ENCODE measurements around the gene MLLT3.

Gene MLLT3

GRCh38 chr9:20553558-20554149 lies 68.6 kb downstream of the MLLT3 start:
- DNase-seq, result no peak

DNA sequence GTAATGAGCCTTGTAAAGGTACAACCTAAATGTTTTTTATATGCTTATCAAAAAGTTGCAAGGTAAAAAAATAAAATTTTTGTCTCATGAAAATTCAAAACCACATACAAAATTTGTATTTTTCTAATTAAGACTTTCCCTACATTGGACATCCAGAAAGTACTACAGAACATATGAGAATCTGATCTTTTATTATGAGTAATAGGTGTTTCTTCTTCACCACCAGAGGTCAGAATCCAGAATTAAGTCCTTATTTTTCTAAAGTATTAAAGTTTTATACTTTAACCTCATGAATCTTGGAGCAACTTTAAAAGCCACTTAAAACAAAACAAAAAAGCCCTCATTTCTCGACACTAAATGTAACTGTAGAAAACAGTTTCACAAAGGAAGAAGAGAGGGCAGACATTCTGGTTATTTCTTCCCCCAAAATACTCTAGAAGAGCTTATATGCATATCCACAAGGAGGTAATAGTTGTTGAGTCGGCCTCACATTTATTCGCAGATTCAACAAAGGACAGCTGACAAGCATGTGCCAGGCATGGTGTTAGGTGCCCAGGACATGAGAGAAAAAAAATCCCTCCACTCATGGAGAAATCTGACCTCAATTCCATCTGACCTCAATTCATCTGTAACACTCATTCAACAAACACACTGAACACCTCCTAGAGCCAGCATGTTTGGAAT lies 69.3 kb downstream of the MLLT3 start:
- no peak for DNase-seq

DNA sequence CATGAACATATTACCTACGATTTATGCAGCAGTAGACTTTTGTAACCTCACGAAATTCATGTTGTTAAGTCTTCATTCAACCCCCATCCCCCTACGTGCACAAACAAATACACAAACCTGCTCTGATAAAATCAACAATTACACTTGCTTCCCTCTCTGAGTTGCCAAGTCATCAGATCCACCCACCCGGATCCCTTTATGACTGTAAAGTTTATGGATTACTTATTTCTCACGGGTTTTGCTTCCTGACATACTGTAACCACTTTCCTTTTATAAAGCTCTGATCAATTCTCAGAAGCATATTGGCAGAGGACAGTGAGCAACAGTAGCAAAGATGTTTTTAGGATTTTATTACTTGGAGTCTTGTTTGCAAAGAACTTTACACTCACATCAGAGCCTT lies 70.5 kb downstream of the MLLT3 start:
- no peak for DNase-seq

GRCh38 chr9:20551236-20551635 lies 71.1 kb downstream of the MLLT3 start:
- no peak for DNase-seq

DNA sequence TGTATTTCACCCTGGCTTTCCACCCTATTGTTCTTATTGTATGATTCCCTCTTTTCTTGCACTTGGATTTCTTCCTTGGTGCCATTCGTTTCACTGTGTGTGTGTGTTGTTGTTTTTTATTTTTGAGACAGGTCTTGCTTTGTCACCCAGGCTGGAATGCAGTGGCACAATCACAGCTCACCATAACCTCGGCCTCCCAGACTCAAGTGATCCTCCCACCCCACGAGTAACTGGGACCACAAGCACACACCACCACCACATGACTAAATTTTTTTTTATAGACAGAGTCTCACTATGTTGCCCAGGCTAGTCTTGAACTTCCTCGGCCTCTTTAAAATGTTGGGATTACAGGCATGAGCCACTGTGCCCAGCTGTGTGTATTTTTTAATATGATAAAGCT lies 72.0 kb downstream of the MLLT3 start:
- DNase-seq, result no peak

DNA sequence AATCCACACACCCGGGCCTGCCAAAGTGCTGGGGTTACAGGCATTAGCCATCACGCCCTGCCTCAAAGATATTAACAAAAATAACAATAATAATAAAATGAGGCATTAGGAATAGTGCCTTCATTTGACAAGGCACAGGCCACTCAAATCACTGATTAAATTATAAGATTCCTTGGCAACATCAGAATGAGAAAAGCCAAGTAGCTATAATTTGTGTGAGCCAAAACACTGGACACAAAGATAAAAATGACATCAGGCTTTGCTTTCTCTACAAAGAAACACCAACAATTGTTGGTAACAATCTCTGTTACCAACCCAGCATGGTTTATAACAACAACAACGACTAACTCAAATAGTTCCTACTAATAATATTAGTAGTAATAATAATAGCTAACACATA lies 73.2 kb downstream of the MLLT3 start:
- no peak for DNase-seq

- DNase-seq, result no peak
These were observed 77.2 kb downstream of the MLLT3 start for GRCh38 chr9:20545023-20545622.

- DNase-seq, result no peak
These were observed 82.0 kb downstream of the MLLT3 start for GRCh38 chr9:20540169-20540863.

- DNase-seq, result no peak
These were observed 83.3 kb downstream of the MLLT3 start for GRCh38 chr9:20538956-20539355.

DNA sequence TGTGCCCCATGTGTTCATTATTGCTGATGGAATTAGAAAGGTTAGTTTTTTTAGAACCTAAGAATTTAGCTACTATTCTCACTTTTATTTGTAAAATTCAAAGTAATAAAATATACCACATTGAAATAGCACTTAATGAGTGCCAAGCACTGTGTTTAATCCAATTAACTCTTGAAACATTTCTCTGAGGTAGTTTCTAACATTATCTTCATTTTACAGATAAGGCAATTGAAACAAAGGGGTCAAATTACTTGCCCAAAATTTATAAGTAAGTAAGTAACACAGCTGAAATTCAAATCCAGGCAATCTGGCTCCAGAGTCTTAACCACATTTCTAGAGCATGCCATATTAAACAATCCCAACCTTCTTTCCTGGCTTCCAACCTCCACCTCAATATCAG lies 84.2 kb downstream of the MLLT3 start:
- no peak for DNase-seq

DNA sequence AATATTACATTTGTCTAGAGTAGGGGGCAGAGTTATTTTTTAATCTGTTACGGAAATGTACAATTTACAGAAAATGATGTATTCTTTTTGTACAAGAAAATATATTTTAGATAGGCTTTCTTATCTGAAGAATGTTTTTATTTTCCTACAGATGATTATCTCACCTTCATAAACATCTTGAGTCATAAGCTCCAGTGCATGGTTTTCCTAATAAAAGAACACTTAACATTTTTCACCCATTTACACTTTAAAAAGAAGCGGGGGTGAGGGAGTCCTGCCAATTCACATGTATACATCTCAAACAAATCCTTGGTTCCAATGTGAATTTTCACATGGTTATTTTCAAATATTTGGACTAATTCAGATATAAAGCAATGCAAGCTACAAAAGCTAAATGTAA lies 85.0 kb downstream of the MLLT3 start:
- no peak for DNase-seq

- DNase-seq, result no peak
These were observed 89.7 kb downstream of the MLLT3 start for GRCh38 chr9:20532584-20532983.

- no peak for DNase-seq
These were observed 92.5 kb downstream of the MLLT3 start for GRCh38 chr9:20529837-20530236.

- DNase-seq, result no peak
These were observed 94.0 kb downstream of the MLLT3 start for GRCh38 chr9:20528253-20528652.

DNA sequence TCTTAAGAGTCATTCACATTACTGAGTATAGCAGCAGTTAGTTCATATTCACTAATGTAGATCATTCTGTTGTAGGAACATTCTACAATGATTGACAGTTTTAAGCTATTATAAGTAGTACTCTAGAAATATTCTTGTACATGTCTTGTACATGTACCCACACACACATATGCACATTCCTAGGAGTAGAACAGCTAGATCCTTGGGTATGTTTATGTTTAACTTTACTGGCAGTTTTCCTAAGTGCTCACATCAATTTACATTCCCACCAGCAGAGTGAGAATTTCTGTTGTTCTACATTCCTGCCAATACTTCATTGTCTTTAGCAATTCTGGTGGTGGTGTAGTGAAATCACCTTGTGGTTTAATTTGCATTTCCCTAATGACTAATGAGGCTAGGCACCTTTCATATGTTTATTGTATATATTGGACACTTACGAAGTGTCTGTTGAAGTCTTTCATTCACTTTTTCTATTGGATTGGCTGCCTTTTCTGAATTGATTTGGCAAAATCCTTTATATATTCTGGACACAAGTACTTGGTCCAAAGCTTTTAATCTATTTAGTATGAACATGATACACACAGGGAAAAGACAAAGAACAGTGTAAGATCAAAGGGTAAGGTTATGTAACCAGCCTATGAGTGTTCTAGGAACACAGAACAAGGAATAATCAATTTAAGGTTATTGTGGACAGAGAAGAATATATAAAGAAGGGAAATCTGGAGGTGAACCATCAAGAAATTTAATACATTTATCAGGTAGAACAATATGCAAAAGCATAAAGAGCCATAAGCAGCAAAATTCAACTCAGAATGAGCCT lies 95.6 kb downstream of the MLLT3 start:
- no peak for DNase-seq

GRCh38 chr9:20524776-20525175 lies 97.5 kb downstream of the MLLT3 start:
- no peak for DNase-seq

- no peak for DNase-seq
These were observed 103.6 kb downstream of the MLLT3 start for GRCh38 chr9:20518737-20519136.

DNA sequence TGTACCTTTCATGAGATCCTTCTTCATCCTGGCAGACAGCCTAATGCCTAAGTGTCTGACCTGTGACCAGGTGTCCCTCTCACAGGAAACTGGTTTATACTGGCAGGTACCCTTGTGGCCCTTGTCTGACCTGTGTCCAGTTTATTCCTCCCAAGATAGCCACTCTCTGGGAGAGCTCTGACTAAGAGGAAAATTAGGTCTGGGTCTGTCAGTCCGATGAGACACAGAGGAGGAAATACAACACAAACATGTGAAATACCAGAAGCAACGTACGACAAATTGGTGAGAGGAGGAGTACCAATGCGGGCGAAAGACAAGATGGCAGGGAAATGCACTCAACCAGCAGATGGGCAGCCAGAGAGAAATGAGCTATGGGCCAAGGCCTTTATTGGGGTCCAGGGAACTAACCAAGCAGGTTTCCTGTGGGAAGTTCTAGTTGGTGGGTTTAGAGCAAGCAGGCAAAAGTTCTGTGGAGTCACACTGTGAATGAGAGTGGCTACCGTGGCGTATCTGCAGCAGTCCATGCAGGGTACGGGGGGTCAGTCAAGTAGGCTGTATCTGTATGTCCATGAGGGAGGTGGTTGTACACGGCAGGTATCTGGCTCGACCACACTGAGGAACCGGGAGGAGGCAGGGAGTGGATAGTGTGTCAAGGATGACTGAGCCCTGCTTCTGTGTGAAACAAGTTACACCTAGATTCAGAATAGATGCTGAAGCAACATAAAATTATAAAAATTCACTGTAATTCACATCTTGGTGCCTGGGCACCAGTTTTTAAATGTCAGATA lies 109.0 kb downstream of the MLLT3 start:
- no peak for DNase-seq

- DNase-seq, result no peak
These were observed 109.7 kb downstream of the MLLT3 start for GRCh38 chr9:20512636-20513035.

DNA sequence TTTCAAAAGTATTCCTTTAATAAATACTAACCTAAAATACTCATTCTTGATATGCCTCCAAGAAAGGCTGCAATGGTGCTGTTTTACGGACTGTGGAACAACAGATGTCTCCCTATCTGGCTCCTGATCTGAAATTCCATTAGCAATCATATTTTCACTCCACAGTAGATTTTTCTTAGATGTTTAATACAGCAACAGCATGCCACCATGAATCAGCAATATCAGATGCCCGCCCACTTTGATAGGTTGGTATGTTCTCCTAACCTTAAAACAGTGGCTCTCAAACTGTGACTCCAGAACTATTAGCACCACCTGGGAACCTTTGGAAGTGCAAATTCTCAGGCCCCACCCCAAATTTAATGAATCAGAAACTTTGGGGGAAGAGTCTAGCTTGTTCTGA lies 110.2 kb downstream of the MLLT3 start:
- no peak for DNase-seq

- DNase-seq, result no peak
These were observed 110.6 kb downstream of the MLLT3 start for GRCh38 chr9:20511686-20512085.

GRCh38 chr9:20509466-20509865 lies 112.8 kb downstream of the MLLT3 start:
- no peak for DNase-seq

All from KG1 (cell line).